OCI-LY3 (cell line): ENCODE data around the gene NSDHL.

ENCODE experiments used
- EZH2phosphoT487 ChIP-seq: fragments of 200-600 bp; shearing (Covaris generic); IDR thresholded peaks from 2 replicates; pipeline ENCODE4 v1.6.1; 2018; ENCODE audit warnings: antibody characterized with exemption, mixed run types, low read depth
- TF ChIP-seq, protein P1 (sequence below): fragments of 200-600, 300-600 bp; sonication (generic); IDR thresholded peaks from 2 replicates; pipeline ENCODE4 v1.5.1; 2014; ENCODE audit warnings: antibody characterized with exemption, low read length, low read depth

DNA sequence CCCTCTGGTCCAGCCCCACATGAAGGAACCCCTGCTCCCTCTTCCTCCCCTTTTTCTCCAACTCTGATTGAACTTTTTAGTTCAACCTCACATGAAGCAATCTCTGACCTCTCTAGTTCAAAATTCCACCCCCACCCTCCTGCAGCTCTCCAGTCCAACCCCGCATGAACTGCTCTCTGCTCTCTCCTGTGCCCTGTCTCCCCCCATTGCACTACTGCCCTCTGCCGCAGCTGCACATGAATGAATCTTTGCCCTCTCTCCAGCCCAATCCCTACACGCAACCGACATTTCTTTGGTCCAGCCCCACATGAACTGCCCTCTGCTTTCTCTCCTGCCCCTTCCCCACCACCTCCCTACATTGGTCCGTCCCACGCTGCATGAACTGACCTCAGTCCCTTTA, 7.2 kb upstream of the NSDHL start:
- no peak for TF ChIP-seq EZH2phosphoT487
- TF ChIP-seq, protein P1, sequence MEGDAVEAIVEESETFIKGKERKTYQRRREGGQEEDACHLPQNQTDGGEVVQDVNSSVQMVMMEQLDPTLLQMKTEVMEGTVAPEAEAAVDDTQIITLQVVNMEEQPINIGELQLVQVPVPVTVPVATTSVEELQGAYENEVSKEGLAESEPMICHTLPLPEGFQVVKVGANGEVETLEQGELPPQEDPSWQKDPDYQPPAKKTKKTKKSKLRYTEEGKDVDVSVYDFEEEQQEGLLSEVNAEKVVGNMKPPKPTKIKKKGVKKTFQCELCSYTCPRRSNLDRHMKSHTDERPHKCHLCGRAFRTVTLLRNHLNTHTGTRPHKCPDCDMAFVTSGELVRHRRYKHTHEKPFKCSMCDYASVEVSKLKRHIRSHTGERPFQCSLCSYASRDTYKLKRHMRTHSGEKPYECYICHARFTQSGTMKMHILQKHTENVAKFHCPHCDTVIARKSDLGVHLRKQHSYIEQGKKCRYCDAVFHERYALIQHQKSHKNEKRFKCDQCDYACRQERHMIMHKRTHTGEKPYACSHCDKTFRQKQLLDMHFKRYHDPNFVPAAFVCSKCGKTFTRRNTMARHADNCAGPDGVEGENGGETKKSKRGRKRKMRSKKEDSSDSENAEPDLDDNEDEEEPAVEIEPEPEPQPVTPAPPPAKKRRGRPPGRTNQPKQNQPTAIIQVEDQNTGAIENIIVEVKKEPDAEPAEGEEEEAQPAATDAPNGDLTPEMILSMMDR, result no peak
